ENCODE measurements around the gene POLR1A. TPM values are rescaled to one million over a fixed set of nuclear protein-coding genes. Genes with fewer than 3 reads are reported as not detected.

The POLR1A gene
- total RNA-seq, 3 donors from 2014 or later: 12.4 to 19.4 (median 13.1) TPM

DNA sequence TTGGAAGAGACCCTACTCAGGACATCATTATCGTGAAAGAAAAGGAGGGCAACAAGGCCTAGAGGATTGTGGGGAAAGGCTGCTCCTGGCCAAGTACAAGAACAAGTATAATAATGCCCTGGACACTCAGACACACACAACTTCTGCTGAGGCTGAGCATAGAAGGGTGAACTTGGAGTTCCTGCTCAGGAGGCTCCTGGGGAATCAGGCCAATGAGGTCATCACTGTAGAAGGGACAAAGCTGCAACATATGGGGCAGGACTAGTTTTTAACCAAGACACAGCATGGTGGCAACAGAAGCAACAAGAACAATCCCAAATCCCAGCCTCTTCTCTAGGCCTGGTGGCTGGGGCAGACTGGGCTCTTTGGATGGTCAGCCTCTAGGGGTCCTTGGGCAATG, 102.6 kb downstream of the POLR1A start:
- peaks cover 8 to 10% of the 10 kb centered on the region in 2 donors for H3K9me3 ChIP-seq
- no peak overlapping the region for H3K27ac ChIP-seq
- H3K36me3 ChIP-seq: no peaks in the 10 kb centered on the region
- no peak overlapping the region for H3K4me3 ChIP-seq
- TF ChIP-seq, protein P1, sequence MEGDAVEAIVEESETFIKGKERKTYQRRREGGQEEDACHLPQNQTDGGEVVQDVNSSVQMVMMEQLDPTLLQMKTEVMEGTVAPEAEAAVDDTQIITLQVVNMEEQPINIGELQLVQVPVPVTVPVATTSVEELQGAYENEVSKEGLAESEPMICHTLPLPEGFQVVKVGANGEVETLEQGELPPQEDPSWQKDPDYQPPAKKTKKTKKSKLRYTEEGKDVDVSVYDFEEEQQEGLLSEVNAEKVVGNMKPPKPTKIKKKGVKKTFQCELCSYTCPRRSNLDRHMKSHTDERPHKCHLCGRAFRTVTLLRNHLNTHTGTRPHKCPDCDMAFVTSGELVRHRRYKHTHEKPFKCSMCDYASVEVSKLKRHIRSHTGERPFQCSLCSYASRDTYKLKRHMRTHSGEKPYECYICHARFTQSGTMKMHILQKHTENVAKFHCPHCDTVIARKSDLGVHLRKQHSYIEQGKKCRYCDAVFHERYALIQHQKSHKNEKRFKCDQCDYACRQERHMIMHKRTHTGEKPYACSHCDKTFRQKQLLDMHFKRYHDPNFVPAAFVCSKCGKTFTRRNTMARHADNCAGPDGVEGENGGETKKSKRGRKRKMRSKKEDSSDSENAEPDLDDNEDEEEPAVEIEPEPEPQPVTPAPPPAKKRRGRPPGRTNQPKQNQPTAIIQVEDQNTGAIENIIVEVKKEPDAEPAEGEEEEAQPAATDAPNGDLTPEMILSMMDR (IDR thresholded peaks at IDR 0.05): no peak
- no peak for TF ChIP-seq POLR2AphosphoS5 (IDR thresholded peaks at IDR 0.05)
- TF ChIP-seq POLR2A (IDR thresholded peaks at IDR 0.05): no peak
- H3K27me3 ChIP-seq: no peaks in the 10 kb centered on the region
- peaks cover 0 to 4% of the 10 kb centered on the region in 2 donors for H3K4me1 ChIP-seq
- DNase-seq (ENCODE audit: low spot score in 2 of 2): peak in 1 of 2 donors; percentile 2
- intact Hi-C loops (cut with DNase I; ENCODE audit: low total_unique reads): no loop called here

DNA sequence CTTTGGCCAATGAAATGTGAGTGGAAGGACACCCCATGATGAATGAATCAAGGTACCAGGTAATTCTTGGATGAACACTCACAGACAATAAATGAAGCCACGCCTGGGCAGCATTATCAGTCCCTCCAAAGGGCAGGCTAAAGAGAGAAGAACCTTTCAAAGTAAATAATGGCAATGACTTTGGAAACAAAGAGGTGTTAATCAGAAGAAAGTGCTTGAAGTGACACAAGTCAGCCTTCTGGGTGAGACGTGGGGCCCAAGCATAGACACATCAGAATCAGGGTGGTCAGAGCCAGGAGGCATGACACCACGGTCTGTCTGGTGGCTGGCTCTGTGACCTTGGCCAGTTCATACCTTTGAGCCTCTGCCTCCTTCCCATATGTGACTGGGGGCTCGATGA, 103.3 kb downstream of the POLR1A start:
- intact Hi-C loops (cut with DNase I; ENCODE audit: low total_unique reads): no loop called here
- Histone ChIP-seq H3K36me3 (no peaks in the 10 kb centered on the region), H3K27me3 (no peaks in the 10 kb centered on the region), H3K27ac (no peak overlapping the region), H3K4me3 (no peak overlapping the region), H3K4me1 (peaks cover 0 to 4% of the 10 kb centered on the region in 2 donors), H3K9me3 (peaks cover 8 to 10% of the 10 kb centered on the region in 2 donors)
- peak in 1 of 2 donors; percentile 30 for DNase-seq (ENCODE audit: low spot score in 2 of 2)
- TF ChIP-seq POLR2AphosphoS5 (IDR thresholded peaks at IDR 0.05) (no peak), POLR2A (IDR thresholded peaks at IDR 0.05) (no peak)
- TF ChIP-seq, protein P1 (IDR thresholded peaks at IDR 0.05): no peak

DNA sequence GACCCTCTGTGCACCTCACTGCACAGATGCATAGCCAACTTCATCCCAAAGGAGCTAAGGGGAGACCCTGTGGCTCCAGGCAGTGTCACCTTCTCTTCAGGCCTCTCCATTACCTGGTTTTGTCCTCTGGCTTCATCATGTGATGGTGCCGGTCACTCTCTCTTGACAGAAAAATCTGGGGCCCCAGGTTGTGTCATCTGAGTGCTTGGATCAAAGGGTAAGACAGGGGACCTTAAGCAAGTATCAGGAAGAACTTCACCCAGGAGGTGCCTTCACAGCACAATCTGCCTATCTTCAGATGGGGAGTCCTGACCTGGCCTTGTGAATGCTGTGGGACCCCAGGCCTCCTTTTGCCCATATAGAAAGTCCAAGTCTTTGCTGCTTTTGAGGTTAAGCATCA, 104.4 kb downstream of the POLR1A start:
- no peak overlapping the region for H3K27ac ChIP-seq
- intact Hi-C loops (cut with DNase I; ENCODE audit: low total_unique reads): no loop called here

DNA sequence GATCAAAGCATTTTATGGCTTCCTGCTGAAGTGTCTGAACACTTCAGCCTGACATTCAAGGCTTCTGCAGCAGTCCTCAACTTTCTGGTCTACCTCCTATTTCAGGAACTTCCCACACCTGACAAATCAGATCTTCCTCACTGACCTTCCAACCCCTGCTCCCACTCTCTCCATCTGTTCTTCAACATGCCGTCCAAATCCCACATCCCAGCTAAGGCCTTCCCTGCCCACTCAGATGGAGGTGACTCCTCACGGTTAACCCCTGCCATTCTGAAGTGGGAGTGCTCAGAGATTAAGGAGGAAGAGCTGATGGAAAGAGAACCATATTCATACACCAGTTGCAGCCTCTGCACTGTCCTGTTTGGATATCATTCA, 104.8 kb downstream of the POLR1A start:
- peak in 1 of 2 donors; percentile 24 for DNase-seq (ENCODE audit: low spot score in 2 of 2)
- H3K27ac ChIP-seq: no peak overlapping the region
- H3K36me3 ChIP-seq: no peaks in the 10 kb centered on the region
- intact Hi-C loops (cut with DNase I; ENCODE audit: low total_unique reads): no loop called here
- TF ChIP-seq POLR2A (IDR thresholded peaks at IDR 0.05): no peak
- TF ChIP-seq, protein P1 (IDR thresholded peaks at IDR 0.05): no peak
- TF ChIP-seq POLR2AphosphoS5 (IDR thresholded peaks at IDR 0.05): no peak
- peaks cover 3 to 9% of the 10 kb centered on the region in 2 donors for H3K9me3 ChIP-seq
- no peaks in the 10 kb centered on the region for H3K27me3 ChIP-seq
- no peak overlapping the region for H3K4me3 ChIP-seq
- peaks cover 9 to 11% of the 10 kb centered on the region in 2 donors for H3K4me1 ChIP-seq

More for the DNA sequence above, 104.4 kb downstream of the POLR1A start:
- peaks cover 9 to 10% of the 10 kb centered on the region in 2 donors for H3K4me1 ChIP-seq
- H3K27me3 ChIP-seq: no peaks in the 10 kb centered on the region
- no peaks in the 10 kb centered on the region for H3K36me3 ChIP-seq
- TF ChIP-seq, protein P1 (IDR thresholded peaks at IDR 0.05): no peak
- TF ChIP-seq POLR2AphosphoS5 (IDR thresholded peaks at IDR 0.05): no peak
- no peak for TF ChIP-seq POLR2A (IDR thresholded peaks at IDR 0.05)
- H3K4me3 ChIP-seq: no peak overlapping the region
- peaks cover 4 to 10% of the 10 kb centered on the region in 2 donors for H3K9me3 ChIP-seq
- no peak for DNase-seq (ENCODE audit: low spot score in 2 of 2)

DNA sequence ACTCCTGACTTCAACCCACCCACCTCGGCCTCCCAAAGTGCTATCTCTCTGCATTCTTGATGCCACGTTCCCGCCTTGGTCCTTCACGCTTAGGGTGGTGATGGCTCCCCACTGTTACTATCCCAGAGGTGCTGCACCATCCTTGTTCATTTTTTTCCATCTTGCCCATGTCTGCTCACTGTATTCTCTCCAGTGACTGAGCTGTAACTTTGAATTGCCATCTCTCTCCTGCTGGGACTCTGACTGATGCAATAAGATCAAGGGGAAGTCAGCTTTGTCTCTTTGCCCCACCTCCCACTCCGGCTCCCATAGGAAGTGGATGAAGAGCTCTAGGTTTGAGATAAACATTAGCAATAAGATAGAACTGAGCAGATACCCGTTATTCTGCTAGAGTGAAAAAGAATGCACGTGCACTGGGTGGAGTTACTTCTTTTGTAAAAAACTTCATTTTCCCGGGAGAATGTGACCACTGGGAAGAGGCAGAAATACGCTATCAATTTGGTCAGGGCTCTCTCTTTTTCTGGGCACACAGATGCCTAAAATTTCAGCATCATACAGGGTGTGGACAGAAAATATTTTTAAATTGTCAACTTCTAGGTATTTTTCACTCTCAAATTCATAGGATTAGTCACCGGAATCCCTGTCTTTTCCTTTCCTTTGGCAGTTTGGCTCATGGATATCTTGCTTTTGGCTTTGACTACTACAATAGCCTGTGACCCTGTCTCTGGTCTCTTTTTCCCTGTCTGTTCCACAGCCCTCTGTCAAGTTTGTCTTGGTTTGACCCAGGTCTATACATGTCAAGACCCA, 105.4 kb downstream of the POLR1A start:
- H3K27ac ChIP-seq: peak overlapping the region in 1 of 2 donors; percentile 81
- no peaks in the 10 kb centered on the region for H3K36me3 ChIP-seq
- peaks cover 3% of the 10 kb centered on the region in 2 donors for H3K9me3 ChIP-seq
- peak in 1 of 2 donors; percentile 41 for DNase-seq (ENCODE audit: low spot score in 2 of 2)
- H3K4me3 ChIP-seq: no peak overlapping the region
- intact Hi-C loops (cut with DNase I; ENCODE audit: low total_unique reads): no loop called here
- TF ChIP-seq POLR2A (IDR thresholded peaks at IDR 0.05): no peak
- TF ChIP-seq POLR2AphosphoS5 (IDR thresholded peaks at IDR 0.05): no peak
- TF ChIP-seq, protein P1 (IDR thresholded peaks at IDR 0.05): no peak
- peaks cover 9 to 11% of the 10 kb centered on the region in 2 donors for H3K4me1 ChIP-seq
- H3K27me3 ChIP-seq: no peaks in the 10 kb centered on the region
